Subcutaneous abdominal adipose tissue (tissue), 5 donors: ENCODE measurements around the gene ZNF727.
"Not testable (repeated sequence)": the region's sequence is repeated elsewhere in the genome, so short reads cannot be mapped to it uniquely, and the experiment has no call there.

Experiments
- H3K27ac ChIP-seq: one replicate; pipeline ENCODE4 v1.7.0; 2013; ENCODE audit warnings: low read depth, mild to moderate bottlenecking, inconsistent platforms, low read length, moderate library complexity
- H3K27me3 ChIP-seq, 5 donors: one replicate each; pipeline ENCODE4 v1.7.0; 2013; ENCODE audit warnings: low read length in 5 of 5, inconsistent platforms in 1 of 5; ENCODE audit not compliant: control insufficient read depth in 5 of 5, insufficient read depth in 4 of 5
- H3K36me3 ChIP-seq, 5 donors: one replicate each; pipeline ENCODE4 v1.7.0; 2013; ENCODE audit warnings: low read length in 5 of 5; ENCODE audit not compliant: control insufficient read depth in 5 of 5, insufficient read depth in 5 of 5
- H3K4me1 ChIP-seq, 5 donors: one replicate each; pipeline ENCODE4 v1.7.0; 2013; ENCODE audit warnings: low read length in 5 of 5, mild to moderate bottlenecking in 3 of 5, moderate library complexity in 1 of 5; ENCODE audit not compliant: control insufficient read depth in 5 of 5, insufficient read depth in 5 of 5
- H3K4me3 ChIP-seq, 5 donors: one replicate each; pipeline ENCODE4 v1.7.0; 2013; ENCODE audit warnings: low read length in 5 of 5, low read depth in 1 of 5
- H3K9ac ChIP-seq, 5 donors: one replicate each; pipeline ENCODE4 v1.7.0; 2013; ENCODE audit warnings: low read length in 5 of 5, mild to moderate bottlenecking in 4 of 5, moderate library complexity in 3 of 5
- H3K9me3 ChIP-seq, 5 donors: one replicate each; pipeline ENCODE4 v1.7.0; 2013; ENCODE audit warnings: low read length in 5 of 5; ENCODE audit not compliant: control insufficient read depth in 5 of 5
- donor health status: healthy.
- donor health status: healthy.
- donor health status: healthy.
- donor health status: healthy.
- donor health status: healthy.

The ZNF727 gene

DNA sequence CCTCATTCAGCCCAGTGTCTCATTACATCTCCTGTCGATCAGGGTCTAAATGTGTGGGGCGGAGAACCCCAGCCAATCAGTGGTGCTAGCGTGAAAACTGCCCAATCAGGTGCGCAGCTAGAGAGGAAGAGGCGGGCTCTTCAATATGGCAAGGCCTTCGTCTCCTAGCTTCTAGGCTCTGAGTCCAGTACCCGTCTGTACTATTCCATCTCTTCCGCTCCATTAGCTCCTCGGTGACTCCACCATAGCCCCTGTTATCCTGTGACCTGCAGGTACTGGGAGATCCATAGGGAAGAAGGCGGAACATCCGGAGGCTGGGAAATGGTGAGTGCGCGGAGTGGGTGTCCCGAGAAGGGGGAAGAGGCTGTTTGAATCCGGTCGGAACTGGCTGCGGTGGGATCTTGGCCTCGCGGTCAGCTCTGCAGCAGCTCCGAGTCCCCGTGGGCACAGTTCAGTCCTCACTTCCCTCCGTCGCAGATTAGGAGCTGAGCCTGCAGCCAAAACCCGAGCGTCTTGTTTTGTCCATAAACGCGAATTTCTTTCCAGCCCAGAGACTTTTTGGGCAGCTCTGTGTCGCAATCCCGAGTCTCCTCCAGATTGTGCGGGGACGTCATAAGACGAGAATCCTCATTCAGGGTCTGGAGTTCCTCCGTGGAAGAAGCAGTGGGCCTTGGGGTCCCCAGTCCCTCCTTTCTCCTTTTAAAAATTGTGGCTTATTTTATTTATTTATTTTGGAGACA lies at the start of gene ZNF727:
TSS of gene ZNF727 (plus strand) at position 134 of the 740 bp plus-strand sequence. CDS start at position 322, 188 bp downstream.
- H3K4me3 ChIP-seq, result peak within 1 kb of the TSS; percentile 77 to 97 (median 90)
- H3K9me3 ChIP-seq, result peaks cover 0 to 19% (median 9%) of the 10 kb centered on the region in 5 donors
- peaks cover 0 to 14% (median 12%) of the 10 kb centered on the region in 5 donors for H3K4me1 ChIP-seq
- no peaks in the 10 kb centered on the region for H3K36me3 ChIP-seq
- no peaks in the 10 kb centered on the region for H3K27me3 ChIP-seq
- H3K9ac ChIP-seq, result peak within 1 kb of the TSS; percentile 64 to 83 (median 79)
- H3K27ac ChIP-seq, result peak within 1 kb of the TSS; percentile 67

DNA sequence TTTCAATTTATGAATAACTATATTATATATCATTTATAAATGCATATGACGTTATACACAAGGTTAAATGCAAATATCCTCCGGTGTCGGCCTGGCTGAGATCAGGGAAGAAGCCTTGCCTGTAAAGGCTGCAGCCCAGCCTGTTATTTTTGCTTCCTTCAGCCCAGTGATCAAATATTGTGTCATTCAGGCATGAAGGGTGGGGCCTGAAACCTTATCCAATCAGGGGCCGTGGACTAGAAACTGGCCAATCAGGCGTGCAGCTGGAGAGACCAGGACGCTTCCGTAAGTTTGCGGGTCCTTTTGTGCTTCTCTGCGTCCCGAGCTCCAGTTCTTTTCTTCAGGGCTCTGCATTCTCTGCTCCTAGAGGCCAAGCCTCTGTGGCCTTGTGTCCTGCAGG lies 46.7 kb upstream of the ZNF727 start, which contains the start of gene ZNF722:
TSS of gene ZNF722 (plus strand) at position 301 of the 400 bp plus-strand sequence. CDS start 113 bp downstream, outside the sequence.
- Histone ChIP-seq H3K4me3 (no peak within 1 kb of the TSS), H3K27ac (no peak within 1 kb of the TSS), H3K27me3 (no peaks in the 10 kb centered on the region), H3K4me1 (no peaks in the 10 kb centered on the region), H3K9ac (no peak within 1 kb of the TSS), H3K9me3 (peaks cover 3 to 42% (median 25%) of the 10 kb centered on the region in 5 donors), H3K36me3 (no peaks in the 10 kb centered on the region)

DNA sequence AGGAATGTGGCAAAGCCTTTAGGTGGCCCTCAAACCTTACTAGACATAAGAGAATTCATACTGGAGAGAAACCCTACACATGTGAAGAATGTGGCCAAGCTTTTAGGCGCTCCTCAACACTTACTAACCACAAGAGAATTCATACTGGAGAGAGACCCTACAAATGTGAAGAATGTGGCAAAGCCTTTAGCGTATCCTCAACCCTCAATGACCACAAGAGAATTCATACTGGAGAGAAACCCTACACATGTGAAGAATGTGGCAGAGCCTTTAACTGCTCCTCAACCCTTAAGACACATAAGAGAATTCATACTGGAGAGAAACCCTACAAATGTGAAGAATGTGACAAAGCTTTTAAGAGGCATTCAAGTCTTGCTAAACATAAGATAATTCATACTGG lies 29.7 kb upstream of the ZNF727 start:
- H3K27ac ChIP-seq, H3K4me1 ChIP-seq, H3K27me3 ChIP-seq, H3K36me3 ChIP-seq, H3K9ac ChIP-seq: not testable (repeated sequence)
- H3K9me3 ChIP-seq, result peaks cover 12 to 52% (median 47%) of the 10 kb centered on the region in 5 donors
- peak overlapping the region in 1 of 5 donors; percentile 33 for H3K4me3 ChIP-seq

DNA sequence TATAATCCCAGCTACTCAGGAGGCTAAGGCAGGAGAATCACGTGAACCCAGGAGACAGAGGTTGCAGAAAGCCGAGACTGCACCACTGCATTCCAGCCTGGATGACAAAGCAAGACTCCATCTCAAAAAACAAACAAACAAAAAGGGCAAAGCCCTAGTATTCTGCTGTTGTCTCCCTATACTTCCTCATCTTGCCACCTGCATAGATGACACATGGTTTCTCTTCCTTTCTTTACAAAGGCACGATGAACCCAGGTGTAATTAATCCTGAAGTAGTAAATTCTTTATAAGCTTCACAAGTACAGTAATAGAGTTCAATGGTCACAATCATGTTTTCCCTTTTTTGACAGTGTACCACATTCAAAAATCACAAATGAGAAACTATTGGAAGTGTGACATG lies 9.8 kb upstream of the ZNF727 start:
- peaks cover 14 to 80% (median 59%) of the 10 kb centered on the region in 5 donors for H3K9me3 ChIP-seq
- H3K27me3 ChIP-seq, result peaks cover 0 to 3% (median 0%) of the 10 kb centered on the region in 5 donors
- H3K4me3 ChIP-seq, result no peak overlapping the region
- no peak overlapping the region for H3K27ac ChIP-seq
- no peak overlapping the region for H3K9ac ChIP-seq
- H3K36me3 ChIP-seq, result no peaks in the 10 kb centered on the region
- H3K4me1 ChIP-seq, result peaks cover 0 to 3% (median 0%) of the 10 kb centered on the region in 5 donors

DNA sequence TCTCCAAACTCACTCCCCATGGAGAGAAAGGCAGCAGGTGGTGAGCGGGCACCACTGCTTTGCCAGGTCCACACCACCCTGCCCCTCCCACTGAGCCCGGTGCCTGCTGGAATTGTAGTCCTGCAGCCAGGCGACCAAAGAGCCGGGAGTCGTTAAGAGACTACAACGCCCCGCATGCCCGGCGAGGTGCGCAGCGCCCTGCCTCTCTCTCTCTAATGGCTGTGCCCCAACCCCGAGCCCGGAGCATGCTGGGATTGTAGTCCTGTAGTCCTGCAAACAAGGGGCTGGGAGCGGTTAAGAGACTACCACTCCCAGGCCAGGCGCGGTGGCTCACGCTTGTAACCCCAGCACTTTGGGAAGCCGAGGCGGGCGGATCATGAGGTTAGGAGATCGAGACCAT lies 8.1 kb upstream of the ZNF727 start:
- no peaks in the 10 kb centered on the region for H3K4me1 ChIP-seq
- no peak overlapping the region for H3K9ac ChIP-seq
- H3K36me3 ChIP-seq, result no peaks in the 10 kb centered on the region
- peak overlapping the region in 4 of 5 donors; percentile 9 to 33 (median 24) for H3K4me3 ChIP-seq
- no peak overlapping the region for H3K27ac ChIP-seq
- H3K9me3 ChIP-seq, result peaks cover 14 to 73% (median 47%) of the 10 kb centered on the region in 5 donors
- H3K27me3 ChIP-seq, result peaks cover 0 to 3% (median 0%) of the 10 kb centered on the region in 5 donors

DNA sequence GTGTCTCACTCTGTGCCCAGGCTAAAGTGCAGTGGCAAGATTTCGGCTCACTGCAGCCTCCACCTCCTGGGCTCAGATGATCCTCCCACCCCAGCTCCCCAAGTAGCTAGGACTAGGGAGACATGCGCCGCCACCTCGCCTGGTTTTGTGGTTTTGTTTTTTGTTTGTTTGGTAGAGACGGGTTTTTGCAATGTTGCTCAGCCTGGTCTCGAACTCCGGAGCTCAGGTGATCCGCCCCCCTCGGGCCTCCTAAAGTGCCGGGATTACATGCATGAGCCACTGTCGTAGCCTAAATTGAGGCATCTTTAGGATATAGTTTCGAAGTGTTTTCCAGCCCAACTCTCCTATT lies 781 bp downstream of the ZNF727 start:
- peak overlapping the region; percentile 64 to 83 (median 79) for H3K9ac ChIP-seq

DNA sequence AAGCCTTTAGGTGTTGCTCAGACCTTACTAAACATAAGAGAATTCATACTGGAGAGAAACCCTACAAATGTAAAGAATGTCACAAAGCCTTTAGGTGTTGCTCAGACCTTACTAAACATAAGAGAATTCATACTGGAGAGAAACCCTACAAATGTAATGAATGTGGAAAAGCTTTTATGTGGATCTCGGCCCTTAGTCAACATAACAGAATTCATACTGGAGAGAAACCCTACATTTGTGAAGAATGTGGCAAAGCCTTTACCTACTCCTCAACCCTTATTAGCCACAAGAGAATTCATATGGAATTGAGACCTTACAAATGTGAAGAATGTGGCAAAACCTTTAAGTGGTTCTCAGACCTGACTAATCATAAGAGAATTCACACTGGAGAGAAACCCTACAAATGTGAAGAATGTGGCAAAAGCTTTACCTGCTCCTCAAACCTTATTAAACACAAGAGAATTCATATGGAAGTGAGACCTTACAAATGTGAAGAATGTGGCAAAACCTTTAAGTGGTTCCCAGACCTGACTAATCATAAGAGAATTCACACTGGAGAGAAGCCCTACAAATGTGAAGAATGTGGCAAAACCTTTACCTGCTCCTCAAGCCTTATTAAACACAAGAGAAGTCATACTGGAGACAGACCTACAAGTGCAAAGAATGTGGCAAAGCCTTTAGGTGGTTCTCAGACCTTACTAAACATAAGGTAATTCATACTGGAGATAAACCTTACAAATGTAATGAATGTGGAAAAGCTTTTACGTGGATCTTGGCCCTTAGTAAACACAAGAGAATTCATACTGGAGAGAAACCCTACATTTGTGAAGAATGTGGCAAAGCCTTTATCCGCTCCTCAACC lies 32.8 kb downstream of the ZNF727 start:
- H3K27ac ChIP-seq, H3K9ac ChIP-seq, H3K27me3 ChIP-seq, H3K4me1 ChIP-seq: not testable (repeated sequence)
- H3K4me3 ChIP-seq, result peak overlapping the region; percentile 2 to 61 (median 56)
- peaks cover 10 to 41% (median 13%) of the 10 kb centered on the region in 5 donors for H3K36me3 ChIP-seq
- peaks cover 82 to 93% (median 90%) of the 10 kb centered on the region in 5 donors for H3K9me3 ChIP-seq

More for the DNA sequence above, 781 bp downstream of the ZNF727 start:
- Histone ChIP-seq H3K36me3 (no peaks in the 10 kb centered on the region), H3K27ac (peak overlapping the region; percentile 67), H3K9me3 (peaks cover 0 to 19% (median 9%) of the 10 kb centered on the region in 5 donors), H3K4me3 (peak overlapping the region; percentile 77 to 97 (median 90)), H3K4me1 (peaks cover 0 to 14% (median 12%) of the 10 kb centered on the region in 5 donors), H3K27me3 (no peaks in the 10 kb centered on the region)

- Histone ChIP-seq H3K9me3 (peaks cover 83 to 96% (median 92%) of the 10 kb centered on the region in 5 donors), H3K4me3 (peak overlapping the region; percentile 2 to 61 (median 56)), H3K27ac (no peak overlapping the region), H3K36me3 (peaks cover 10 to 39% (median 13%) of the 10 kb centered on the region in 5 donors), H3K9ac (no peak overlapping the region), H3K27me3 (no peaks in the 10 kb centered on the region), H3K4me1 (no peaks in the 10 kb centered on the region)
These were observed 33.4 kb downstream of the ZNF727 start for GRCh38 chr7:64078699-64078994.

DNA sequence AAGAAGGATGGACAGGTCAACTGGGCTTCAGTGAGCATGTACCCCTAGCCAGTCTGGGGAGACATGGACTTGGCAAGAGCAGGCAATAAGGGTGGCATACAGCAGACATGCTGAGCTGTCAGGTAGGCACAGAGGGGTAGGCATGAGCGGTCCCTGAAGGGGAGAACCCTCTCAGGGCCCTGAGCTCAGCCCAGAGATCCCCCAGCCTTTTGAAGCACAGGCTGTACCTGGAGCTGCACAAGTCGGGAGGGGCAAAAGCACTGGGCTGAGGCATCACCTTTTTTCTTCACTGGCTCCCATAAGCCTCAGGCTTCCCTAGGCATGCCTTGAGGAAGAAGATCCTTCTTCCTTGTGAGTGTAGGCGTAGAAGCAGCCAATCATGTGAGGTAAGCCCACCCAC lies 42.3 kb downstream of the ZNF727 start:
- Histone ChIP-seq H3K9ac (no peak overlapping the region), H3K27ac (no peak overlapping the region), H3K4me3 (peak overlapping the region; percentile 26 to 45 (median 42)), H3K4me1 (no peaks in the 10 kb centered on the region), H3K27me3 (no peaks in the 10 kb centered on the region), H3K9me3 (peaks cover 27 to 80% (median 74%) of the 10 kb centered on the region in 5 donors), H3K36me3 (peaks cover 0 to 3% (median 0%) of the 10 kb centered on the region in 5 donors)

GRCh38 chr7:64088863-64089262 lies 43.6 kb downstream of the ZNF727 start:
- not testable (repeated sequence) for H3K9ac ChIP-seq, H3K4me1 ChIP-seq, H3K36me3 ChIP-seq, H3K27ac ChIP-seq, H3K27me3 ChIP-seq
- H3K9me3 ChIP-seq, result peaks cover 26 to 78% (median 72%) of the 10 kb centered on the region in 5 donors
- H3K4me3 ChIP-seq, result peak overlapping the region in 4 of 5 donors; percentile 27 to 53 (median 44)
